IPS-11a (cell line): Measurements from ENCODE around the gene PNCK.

ENCODE experiments used
- H3K4me3 ChIP-seq: one replicate; pipeline ENCODE4 v1.5.1; 2013; ENCODE audit warnings: low read depth, low read length, control low read depth

The PNCK gene

GRCh38 chrX:153642655-153643430, 30.8 kb downstream of the PNCK start:
- H3K4me3 ChIP-seq: no peak overlapping the region

GRCh38 chrX:153642051-153642654, 31.5 kb downstream of the PNCK start:
- H3K4me3 ChIP-seq: no peak overlapping the region

- H3K4me3 ChIP-seq: no peak overlapping the region
Measured at GRCh38 chrX:153641627-153642026, 32.0 kb downstream of the PNCK start.

GRCh38 chrX:153640736-153641575, 32.7 kb downstream of the PNCK start:
- no peak overlapping the region for H3K4me3 ChIP-seq

- H3K4me3 ChIP-seq: no peak overlapping the region
Measured at GRCh38 chrX:153640045-153640686, 33.4 kb downstream of the PNCK start.

- H3K4me3 ChIP-seq: no peak overlapping the region
Measured at GRCh38 chrX:153639177-153640044, 34.2 kb downstream of the PNCK start.

- H3K4me3 ChIP-seq: no peak overlapping the region
Measured at GRCh38 chrX:153638436-153639176, 35.0 kb downstream of the PNCK start.

- no peak overlapping the region for H3K4me3 ChIP-seq
Measured at GRCh38 chrX:153638041-153638371, 35.6 kb downstream of the PNCK start.

- H3K4me3 ChIP-seq: no peak overlapping the region
Measured at GRCh38 chrX:153637121-153638040, 36.2 kb downstream of the PNCK start.

GRCh38 chrX:153636716-153637115, 36.9 kb downstream of the PNCK start:
- no peak overlapping the region for H3K4me3 ChIP-seq

GRCh38 chrX:153635788-153636668, 37.6 kb downstream of the PNCK start:
- H3K4me3 ChIP-seq: no peak overlapping the region

GRCh38 chrX:153635388-153635787, 38.2 kb downstream of the PNCK start:
- no peak overlapping the region for H3K4me3 ChIP-seq

GRCh38 chrX:153634832-153635231, 38.8 kb downstream of the PNCK start:
- no peak overlapping the region for H3K4me3 ChIP-seq

GRCh38 chrX:153634236-153634635, 39.4 kb downstream of the PNCK start:
- no peak overlapping the region for H3K4me3 ChIP-seq

GRCh38 chrX:153633607-153634180, 39.9 kb downstream of the PNCK start:
- no peak overlapping the region for H3K4me3 ChIP-seq

GRCh38 chrX:153633048-153633447, 40.6 kb downstream of the PNCK start:
- H3K4me3 ChIP-seq: no peak overlapping the region

GRCh38 chrX:153632595-153632946, 41.0 kb downstream of the PNCK start:
- H3K4me3 ChIP-seq: no peak overlapping the region
